GM18868 (cell line): Measurements from ENCODE around the gene TRAM2.

ENCODE experiments used
- ATAC-seq: cut with Tn5 transposase; IDR thresholded peaks from one replicate; pipeline ENCODE4 v1.9.1; 2021; ENCODE audit warnings: mild to moderate bottlenecking, moderate library complexity; ENCODE audit not compliant: unreplicated experiment

The TRAM2 gene

DNA sequence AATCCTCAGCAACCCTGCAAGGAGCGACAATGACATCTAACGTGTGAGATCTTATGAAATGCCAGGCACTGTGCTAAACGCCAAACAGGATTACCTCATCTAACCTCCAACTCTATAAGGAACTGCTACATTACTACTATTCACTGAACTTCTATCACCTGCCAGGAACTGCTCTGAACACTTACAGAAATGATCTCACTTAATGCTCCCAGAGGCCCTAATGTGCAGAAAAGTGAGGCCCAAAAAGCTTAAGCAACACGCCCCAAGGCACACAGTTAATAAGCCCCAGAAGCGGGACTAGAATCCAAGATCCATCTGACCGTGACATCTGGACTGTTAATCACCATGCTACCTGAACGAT lies 28.5 kb downstream of the TRAM2 start:
- no peak for ATAC-seq

DNA sequence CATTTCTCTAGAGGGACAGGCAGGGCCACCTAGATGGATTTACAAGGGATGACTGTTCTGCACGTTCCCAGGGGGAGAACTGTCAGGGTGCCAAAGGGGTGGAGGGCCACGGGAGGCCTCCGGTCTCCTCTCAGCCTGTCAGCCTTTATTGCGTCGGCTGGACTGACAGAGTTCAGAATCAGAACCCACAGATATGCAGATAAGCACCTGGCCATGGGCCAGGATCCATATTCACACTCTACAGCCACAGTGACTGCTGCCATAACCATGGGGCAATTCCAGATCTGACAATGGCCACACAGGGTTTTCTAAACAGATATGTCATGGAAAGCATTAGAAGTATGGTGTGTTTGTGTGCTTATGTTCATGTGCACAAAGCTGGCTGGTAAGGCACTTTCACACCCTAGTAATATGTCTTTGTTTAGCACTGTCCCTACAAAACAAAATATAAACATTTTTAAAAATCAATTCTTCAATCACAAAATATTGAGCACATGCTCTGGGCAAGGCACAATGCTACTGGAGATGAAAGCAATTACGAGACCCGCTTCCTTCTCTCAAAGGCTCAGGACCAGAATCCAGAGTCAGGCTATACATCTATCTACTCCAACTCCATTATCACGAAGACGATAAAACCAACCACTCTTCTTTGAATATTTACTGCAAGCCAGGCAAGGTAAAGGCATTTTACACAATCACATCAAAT lies 29.1 kb downstream of the TRAM2 start:
- ATAC-seq: no peak

DNA sequence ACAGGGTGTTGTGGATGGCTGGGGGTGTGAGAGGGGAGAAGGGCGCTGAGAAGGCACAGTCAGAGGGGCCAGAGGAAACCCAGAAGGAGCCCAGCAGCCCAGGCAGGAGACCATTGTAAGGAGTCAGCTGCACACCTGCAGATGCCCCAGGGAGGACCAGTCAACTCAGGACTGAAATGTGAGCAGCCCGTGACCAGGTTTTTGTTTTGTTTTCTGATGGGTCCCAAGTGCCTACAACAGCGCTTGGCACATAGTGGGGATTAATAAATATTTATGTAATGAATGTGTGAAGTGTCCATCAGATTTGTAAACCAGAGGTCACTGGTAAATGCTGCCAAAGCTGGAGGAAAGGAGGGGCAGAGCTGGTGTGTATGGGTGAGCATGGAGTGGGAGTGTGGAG lies 30.2 kb downstream of the TRAM2 start:
- peak; percentile 84 for ATAC-seq

DNA sequence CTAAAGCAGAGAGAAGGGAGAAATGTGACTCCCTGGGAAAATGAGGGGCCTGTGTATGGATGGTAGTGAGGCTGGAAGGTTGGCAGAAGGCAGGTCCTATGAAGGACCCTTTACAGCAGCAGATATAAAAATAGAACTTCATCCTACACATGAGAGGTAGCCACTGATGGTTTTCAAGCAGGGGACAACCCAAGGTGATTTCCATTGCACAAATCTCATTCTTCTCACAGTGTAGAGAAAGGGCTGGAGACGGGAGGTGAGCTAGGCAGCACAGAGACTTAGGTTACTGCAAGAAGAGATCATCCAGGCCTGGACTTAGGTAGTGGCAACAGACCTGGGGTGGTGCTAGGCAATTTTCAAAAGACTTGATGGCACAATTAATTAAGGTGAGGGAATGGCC lies 30.7 kb downstream of the TRAM2 start:
- ATAC-seq: peak; percentile 80

DNA sequence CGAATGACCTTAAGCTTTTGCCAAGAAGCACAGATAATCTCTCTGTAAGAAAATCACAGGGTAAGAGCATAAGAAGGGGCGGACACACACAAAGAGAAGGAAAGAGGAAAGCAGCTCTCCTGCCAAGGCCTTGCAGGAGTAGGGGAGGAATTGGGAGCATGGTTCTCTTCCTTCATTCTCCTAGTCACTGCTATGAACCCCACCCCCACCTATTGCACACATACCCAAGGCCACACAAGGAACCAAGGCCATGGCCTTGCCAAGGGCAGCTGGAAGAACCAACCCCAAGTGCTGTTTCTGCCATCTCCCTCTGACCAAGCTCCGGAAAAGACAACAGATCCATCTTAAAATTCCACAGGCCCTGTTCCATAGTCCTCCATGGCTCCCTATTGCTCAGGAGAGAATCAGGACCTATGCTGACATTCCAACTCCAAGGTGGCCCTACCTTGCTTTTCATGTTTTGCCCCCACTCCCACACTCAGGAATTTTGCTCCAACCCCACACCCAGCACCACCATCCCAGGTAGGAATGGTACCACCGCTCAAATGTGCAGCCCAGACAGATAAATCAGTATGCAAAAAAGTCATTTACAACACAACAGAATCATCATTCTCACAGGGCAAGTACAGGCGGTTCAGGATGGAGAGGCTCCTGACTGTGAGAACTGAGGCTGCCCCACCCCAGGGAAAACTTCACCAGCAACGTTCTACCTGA lies 31.3 kb downstream of the TRAM2 start:
- no peak for ATAC-seq

DNA sequence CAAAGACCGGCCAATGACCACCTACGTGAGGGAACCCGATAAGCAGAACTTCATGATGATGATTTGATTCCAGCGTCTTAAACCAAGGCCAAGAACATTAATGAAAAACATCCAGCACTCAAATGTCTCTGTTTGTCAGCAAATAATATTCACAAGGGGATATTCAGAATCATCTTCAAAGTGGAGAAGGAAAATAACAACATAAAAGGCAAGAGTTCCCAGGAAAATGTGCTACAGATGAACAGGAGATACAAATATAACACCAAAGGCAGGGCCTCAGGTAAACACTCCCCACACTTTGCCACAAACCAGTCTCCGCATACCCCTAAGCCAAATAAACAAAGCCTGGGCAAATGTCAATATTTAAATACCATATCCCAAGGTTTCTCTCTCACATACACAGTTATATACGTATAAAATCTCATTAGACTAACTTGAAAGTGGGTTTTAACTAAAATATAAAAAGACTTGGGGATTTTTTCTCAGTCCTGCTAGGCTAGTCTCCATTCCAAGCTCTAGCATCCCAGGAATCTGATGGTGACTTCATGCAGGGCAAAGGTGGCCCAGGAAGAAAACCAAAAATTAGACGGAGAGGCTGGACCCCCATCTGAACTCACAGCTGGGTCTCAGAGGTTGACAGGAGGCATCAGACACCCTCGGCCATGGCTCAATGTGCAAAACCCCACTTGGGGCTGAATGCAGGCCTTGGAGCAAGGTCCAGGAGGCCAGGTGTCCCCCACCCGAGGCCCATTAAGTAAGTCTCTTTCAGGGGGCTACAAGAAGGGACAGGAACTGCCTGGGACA lies 32.1 kb downstream of the TRAM2 start:
- no peak for ATAC-seq

DNA sequence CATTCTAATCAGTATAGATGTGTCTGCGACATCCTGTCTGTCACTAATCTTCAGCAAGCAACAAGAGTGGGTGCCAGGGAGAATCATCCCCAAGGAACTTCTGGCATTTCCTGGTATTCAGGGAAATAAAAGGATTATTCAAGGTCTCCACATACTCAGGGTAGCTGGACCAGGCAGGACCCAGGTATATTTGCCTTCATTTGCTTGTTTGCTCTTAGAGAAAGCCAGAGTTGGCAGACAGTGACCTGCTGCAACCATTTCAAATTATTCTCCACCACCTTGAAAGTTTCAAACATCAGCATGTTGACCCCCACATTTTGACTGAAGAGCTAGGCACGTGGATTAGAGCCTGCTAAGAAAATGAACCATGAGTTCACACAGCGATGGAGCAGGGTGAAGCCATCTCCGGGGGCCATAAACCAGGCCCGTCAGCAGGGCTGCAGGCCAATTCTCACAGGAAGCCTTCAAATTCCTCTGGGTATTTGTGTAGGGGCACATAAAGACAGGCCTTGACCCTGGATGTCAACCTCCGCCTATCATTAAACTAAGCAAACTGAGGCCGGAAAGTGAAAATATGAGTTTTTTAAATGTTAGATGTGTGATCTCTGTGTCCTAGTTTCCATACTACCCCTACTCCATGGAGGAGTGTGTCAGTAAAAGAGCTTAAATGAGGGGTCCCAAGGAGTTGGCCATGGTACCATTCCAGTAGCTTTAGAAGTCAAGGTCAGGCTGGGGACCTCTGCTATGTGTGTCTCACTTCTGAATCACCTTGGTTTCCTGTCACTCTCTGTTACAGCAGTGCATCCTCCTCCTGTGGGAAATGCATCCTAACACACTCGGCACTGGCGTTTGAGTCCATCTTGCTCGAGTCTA lies 32.9 kb downstream of the TRAM2 start:
- ATAC-seq: no peak

DNA sequence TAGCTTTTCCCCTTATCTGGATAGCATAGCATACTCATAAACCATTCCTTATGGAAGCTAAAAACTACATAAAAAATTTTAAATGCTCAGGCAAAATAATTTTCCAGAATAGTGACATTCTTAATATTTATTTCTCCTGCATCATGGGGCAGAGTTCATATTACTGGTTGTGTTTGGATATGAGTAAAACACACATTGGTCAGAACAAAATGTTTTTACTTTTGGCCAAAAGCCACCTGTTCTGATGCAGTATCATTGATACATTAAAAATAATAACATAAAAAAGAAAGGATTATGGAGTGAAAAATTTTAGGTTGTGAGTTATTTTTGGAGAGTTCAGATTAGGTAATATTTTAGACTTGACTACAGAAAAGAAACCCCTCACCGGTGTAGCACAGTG lies 33.6 kb downstream of the TRAM2 start:
- ATAC-seq: no peak

DNA sequence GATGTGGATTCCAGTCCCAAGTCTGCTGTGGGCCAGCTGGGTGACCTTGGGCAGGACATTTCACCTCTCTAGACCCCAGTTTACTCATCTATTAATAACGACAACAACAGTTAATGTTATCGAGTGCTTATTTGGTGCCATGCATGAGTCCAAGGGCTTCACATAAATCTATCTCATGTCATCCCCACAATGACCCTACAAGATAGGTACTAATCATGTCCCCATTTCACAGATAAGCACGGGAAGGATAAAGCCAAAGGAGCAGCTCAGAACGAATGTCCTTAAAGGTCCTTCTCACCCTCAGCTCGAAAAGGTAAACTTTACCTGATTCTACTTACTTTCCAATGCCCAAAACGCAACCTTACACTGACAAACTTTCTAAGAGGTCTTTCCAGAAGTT lies 35.7 kb downstream of the TRAM2 start:
- ATAC-seq: no peak

DNA sequence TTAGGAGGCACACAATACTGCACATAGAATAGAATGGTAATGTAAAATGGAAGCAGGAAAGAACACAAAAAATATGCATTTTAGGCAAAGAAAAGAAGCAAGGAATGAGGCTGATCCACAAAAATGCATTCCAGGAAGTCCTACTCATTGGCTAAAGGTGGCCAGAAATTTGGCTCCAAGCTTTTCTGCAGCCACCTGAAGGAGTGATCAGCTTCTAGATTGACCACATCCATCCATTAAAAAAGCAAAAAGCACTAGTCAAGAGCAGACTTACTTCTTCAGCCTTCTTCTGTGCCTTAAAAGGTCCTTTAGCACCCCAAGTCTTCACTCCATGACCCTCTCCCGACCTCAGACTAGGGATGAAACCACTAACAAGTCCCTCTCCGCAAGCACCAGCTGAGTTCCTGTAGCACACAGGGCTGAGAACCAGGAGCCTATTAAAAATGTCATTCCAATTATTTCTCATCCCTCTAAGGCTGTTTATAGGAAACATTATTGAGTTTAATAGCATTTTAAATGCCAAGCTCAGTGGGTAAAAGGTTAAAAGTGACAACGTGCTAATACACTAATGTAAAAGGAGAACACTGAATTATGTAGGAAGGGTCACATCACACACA lies 36.5 kb downstream of the TRAM2 start:
- ATAC-seq: no peak

DNA sequence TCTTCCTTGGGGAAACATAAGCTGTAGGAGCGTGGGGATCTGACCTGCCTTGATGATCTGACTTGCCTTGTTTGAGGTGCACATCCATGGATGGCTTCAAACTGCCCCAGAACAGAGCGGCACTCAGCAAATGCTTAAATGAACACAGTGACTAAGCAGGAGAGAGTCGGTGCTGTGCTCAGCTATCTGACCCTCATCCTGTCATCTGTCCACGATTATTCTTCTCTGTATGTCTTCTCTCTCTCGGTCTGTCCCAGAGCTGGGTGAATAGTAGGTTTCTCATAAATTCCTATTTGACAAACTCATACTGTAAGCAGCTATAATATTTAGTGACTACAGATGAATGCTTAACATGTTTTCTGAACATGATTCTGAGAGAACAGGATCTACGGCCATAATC lies 37.3 kb downstream of the TRAM2 start:
- no peak for ATAC-seq

DNA sequence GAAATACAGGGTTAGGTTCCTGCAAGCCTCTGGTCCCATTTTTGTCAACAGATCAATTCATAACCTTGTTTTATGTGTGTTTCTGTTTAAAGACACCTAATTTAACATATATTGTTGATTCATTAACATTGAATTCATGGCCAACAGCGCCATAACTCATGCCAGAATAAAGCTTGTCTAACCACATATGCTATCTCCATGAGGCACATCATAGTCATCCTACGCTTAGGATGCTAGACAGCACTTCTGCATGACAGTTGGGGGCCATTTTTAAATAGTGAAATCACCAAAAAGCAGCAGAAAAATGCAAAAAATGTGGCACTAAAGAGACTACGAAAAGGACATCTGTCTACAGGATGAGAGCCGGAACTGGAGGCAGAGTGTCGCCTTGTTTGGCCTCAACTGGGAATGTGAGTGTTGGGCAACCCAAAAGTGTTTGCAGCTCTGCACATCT lies 37.9 kb downstream of the TRAM2 start:
- ATAC-seq: no peak

DNA sequence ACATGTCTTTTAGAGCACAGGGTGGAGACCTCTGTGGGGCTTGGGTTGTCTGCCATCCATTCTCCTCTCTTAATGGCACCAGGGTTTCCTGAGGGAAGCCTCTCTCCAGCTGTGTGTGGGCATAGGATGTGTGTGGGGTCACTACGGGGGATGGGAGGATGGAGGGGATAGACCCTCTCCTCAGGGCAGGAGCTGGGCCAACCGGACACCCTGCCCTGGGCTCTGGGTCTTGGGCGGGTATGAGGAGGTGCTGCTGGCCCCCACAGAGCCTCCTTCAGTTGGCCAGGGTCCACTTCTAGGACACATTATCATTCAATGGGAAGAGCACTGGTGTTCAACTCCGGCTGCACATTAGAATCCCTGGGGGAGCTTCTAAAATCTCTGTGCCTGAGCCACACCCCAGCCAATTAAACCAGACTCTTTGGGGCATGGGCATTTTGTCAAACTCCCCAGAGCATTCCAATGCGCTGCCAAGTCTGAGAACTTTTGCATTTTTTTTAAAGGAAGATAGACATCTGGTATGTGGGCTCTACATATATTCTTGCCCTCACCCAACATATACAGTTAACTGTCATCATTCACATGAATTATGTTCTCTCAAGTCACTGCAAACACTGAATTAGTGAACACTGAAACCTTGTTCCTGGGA lies 38.5 kb downstream of the TRAM2 start:
- no peak for ATAC-seq

DNA sequence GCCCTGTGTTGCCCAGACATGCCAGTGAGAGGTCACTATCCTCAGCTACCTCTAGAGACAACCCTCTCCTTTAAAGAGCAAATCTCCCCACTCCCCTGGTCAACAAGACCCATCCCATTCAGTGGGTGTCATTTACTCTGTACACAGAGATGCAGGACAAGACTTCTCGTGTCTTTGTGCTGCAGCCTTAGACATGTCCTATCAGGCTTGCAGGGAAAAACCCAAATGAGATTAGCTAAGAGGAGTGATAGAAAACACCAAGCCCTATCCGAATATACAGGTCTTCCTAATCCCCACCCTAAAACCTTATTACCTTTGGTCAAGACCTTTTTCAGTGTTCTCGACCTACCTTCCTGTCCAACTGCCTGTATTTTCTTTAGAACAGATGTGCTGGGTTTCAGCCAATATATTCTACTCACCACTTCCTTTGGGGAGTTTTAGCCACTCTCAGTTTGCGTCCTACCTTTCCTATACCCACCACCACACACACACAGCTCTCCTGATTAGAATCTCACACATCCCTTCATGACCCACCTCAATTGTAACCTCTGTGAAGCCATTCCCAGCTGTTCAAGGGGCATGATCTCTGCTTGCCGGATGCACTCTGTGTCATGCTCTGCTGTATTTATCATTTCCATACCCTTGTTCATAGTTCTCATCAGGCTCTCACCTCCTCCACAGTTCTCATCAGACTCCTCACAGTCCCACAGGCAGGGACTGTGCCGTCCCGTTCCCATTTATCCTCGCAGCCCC lies 39.7 kb downstream of the TRAM2 start:
- peak; percentile 55 for ATAC-seq

DNA sequence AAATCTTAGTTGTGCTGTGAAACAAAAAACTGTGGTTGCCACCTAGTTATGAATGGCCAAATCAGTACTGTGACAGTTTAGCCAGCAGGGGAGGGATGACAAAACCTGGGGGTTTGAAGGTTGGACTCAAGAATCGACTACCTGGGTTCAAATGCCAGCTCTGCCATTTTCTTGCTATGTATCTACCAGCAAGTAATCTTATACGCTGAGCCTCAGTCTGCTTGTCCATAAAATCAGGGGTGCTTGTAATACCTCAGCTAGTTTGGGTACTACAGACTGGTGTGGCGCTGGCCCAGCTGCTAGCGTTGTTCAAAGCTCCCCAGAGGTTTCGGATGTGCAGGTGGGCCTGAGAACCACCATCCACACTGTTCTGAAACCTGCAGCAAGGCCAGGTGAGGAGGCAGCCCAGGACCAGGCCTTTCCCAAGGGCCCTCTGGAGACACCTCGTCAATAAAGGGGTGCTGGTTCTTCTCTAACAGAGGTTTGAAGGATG lies 40.4 kb downstream of the TRAM2 start:
- ATAC-seq: peak; percentile 42

DNA sequence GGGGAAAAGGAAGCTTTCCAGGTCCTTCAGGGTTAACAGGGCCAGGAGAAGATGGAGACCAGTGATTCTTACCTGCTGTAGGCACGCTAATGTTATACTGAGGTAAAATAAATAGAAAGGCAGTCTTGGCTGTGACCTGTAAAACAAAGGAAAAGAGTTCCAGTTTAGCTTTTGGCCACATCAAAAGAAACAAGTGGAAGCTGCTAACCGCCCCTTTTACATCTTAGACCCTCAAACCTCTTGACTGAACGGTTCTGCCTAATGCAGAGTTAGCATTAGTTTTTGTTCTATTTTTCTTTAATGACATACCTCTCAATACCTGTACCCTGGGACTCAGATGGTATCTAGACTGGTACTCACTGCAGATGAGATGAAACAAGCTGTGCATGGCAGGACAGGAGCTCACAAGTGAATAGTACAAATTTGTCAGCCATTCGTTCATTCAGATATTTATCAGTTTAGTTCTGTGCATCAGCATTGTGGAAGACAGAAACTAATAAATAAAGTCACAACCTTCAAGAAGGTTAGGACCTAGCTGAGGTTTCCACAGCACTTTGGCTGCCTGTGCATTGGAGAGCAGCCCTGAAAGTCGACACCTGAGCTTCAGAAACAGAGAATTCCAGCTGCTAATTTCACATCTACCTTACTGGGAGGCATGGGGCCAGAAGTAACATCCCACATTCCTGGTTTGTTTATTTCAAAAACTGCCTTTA lies 41.0 kb downstream of the TRAM2 start:
- ATAC-seq: no peak

DNA sequence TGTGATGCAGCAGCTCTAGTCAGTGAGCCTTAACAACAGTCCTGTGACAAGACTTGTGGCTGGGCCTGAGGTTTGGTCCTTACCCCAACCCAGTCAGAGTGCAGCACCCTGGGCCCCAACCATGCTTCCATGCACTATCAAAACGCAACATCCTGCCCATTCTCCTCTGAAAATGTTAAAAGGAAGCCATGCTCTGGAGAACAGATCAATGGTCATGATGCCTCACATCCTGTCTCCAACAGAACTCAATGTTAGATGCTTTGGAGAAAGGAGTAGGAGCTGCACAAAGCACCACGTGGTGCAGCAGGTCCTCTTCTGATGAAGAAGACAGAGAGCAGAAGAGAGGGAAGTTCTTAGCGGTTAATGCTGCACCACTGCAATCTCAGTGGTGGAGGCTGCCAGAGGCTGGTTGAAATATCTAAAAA lies 41.9 kb downstream of the TRAM2 start:
- peak; percentile 30 for ATAC-seq

DNA sequence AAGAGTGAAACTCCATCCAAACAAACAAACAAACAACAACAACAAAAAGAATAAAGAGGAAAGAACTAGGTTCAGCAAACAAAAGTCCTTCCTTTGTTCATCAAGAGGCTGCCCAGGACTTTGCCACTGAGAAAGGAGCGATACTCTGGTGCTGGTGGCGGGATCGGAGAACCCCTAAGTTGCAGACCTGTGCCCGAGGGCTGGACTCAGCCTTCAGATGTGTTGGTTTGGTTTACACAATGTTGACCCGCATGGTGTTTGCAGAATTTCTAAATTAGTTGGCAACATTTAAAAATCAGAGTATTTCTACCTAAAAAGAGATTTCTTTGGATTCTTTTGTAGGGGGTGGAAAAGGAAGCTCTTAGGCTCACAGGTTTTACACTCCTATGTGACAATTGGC lies 42.5 kb downstream of the TRAM2 start:
- ATAC-seq: no peak
